Hippocampal formation (tissue), 2 donors: Measurements from ENCODE around the gene SLC1A1.
"Not testable (repeated sequence)": the region's sequence is repeated elsewhere in the genome, so short reads cannot be mapped to it uniquely, and the experiment has no call there.

Experiments
- DNase-seq, 2 donors: peaks; one replicate each; lab custom pipeline; 2025; lab: John Stamatoyannopoulos, UW

The SLC1A1 gene

DNA sequence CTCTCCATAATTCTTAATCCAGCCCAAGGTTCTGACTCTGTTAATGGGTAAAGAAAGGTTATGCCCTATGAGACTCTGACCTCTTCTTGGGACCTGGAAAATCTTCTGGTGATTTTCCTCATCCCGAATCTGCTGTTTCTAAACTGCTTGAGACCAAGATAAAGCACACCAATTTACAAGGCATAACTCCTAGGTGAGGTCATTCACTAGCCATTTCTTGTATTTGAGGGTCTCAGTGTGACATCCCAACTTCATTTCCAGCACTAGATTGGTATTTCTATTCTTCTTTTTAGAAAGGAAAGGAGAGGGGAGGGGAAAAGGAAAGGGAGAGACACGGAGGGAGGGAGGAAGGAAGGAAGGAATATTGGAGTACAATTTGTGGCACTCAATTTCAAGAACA is 51.6 kb downstream of the SLC1A1 start:
- no peak for DNase-seq

DNA sequence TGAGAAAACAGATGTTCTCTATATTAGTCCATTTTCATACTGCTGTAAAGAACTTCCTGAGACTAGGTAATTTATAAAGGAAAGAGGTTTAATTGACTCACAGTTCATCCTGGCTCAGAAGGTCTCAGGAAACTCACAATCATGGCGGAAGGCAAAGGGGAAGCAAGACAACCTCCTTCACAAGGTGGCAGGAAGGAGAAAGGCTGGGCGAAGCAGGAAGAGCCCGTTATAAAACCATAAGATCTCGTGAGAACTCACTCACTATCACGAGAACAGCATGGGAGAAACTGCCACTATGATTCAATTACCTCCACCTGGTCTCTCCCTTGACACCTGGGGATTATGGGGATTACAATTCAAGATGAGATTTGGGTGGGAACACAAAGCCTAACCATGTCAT is 54.4 kb downstream of the SLC1A1 start:
- not testable (repeated sequence) for DNase-seq

- no peak for DNase-seq
Observed at GRCh38 chr9:4547016-4547415, 56.7 kb downstream of the SLC1A1 start.

DNA sequence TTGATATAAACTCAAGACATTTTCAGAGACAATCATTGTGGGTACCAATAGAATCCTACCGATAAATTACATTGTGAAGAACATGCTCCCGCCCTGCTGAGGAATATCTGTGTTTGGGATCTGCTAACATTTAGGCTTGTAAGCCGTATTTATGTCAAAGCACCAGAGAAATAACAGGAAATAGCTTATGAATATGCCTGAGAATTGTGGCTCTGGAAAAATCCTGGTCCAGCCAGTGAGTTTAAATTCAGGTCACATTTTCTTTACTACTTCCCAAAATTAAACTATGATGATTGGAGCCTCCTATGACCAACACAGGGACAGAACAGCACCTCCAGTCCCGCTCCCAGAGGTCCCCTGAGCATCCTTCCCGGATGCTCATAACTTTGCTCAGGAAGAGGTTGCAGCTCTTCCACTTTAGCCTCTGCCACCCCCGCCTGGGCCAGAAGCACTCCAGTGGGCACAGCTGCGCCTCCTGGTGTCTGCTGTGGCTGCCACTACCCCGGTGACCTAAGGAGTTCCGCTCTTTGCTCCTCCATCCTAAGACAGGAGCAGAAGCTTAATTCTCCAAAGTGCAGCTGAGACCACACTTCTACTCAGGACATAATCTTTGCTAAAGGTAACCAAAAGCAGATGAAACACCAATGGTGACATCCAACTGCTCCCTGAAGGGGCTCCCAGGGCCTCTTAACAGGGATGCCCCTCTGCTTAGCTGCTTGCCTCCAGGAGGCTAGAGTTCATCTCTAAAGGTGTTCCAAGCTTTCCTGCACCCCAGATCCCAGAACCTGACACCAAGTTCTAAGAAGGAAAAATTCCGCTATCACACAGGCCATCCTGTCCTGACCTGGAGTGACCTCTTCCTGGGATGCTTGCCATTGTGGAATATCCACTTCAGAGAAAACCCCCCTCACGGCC is 58.8 kb downstream of the SLC1A1 start:
- no peak for DNase-seq

DNA sequence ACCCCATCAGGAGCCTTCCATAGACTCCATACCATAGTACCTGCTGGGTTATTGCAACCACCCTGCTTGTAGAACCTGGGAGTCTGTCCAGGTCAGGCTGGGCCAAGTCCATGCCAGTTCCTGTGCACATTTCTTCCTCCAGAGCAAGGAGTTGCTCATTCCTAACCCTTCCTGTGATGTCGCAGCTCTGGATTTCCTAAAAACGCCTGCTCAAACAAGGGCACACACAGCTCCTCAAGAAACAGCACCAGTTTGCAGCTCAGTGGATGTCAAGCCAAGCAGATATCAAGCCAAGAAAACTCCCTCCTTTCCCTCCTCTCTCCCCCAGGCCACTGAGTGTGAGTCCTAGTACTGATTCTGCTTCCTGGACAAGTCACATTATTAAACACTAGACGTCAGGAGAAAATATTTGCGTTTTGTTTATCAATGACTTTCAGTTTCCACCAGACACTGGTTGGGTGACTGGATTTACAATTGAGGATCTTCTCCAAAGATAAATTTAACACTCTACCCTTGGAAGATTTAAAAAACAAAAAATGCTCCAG is 59.6 kb downstream of the SLC1A1 start:
- no peak for DNase-seq

- DNase-seq = no peak
Observed at GRCh38 chr9:4550777-4551484, 60.7 kb downstream of the SLC1A1 start.

DNA sequence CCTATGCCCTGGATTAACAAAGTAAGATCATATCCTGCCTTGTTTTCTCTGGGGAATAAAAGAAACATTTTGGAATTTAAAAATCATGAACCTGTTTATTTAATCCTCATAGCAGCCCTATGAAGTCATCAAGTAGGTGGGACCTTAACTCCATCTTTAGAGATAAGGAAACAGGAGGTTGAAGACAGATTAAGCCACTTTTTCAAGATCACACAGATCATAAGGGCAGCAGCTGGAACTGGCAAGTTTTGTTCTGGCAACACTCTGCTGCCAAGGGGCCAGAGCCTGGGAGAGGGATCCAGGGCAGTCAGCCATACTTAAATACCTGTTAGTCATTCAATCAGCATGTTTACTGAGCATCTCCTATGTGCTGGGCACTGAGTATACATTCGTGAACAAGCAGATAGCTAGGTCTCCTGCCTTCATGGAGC is 63.7 kb downstream of the SLC1A1 start:
- DNase-seq = no peak

DNA sequence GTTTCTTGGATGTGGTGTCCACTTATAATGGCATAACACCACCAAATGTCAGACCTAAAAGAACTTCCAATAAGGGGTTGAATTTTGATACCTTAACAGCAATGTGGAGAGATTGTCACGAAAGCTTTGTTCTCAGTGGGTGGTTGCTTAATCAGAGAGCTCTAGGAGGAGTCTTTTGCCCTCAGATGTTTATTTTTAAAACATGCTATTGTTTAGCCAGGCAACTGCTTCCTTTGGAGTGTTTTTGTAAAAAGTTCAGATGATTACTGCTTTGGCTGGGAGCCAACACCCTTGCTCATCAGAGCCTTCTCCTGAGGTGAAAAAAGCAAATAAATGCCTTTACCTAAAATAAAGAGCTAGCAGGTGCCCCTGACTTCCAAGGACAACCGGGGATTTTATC is 65.0 kb downstream of the SLC1A1 start:
- no peak for DNase-seq

- DNase-seq = no peak
Observed at GRCh38 chr9:4558371-4558998, 68.2 kb downstream of the SLC1A1 start.

GRCh38 chr9:4559261-4560182 is 69.3 kb downstream of the SLC1A1 start:
- no peak for DNase-seq

DNA sequence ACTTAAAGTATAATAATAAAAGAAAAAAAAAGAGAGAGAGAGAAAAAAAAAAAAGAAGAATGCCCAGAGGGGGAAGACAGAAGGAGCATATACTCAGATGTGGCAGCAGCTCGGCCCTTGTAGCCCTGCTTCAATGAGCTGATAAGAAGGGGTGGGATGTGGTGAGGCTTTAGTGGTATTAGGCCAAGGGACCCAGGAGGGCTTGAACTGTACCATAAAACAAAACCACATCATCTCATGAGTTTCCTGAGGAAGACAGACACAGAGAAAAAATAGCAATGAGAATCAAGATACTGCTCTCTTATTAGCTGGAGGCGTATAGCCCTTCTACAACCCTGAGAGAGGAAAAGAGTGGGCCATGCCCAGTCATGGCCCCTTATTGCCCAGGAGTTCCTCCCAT is 72.8 kb downstream of the SLC1A1 start:
- DNase-seq = no peak

GRCh38 chr9:4566806-4567205 is 76.5 kb downstream of the SLC1A1 start:
- peak in 1 of 2 donors; percentile 31 for DNase-seq

- no peak for DNase-seq
Observed at GRCh38 chr9:4567601-4568000, 77.3 kb downstream of the SLC1A1 start.

DNA sequence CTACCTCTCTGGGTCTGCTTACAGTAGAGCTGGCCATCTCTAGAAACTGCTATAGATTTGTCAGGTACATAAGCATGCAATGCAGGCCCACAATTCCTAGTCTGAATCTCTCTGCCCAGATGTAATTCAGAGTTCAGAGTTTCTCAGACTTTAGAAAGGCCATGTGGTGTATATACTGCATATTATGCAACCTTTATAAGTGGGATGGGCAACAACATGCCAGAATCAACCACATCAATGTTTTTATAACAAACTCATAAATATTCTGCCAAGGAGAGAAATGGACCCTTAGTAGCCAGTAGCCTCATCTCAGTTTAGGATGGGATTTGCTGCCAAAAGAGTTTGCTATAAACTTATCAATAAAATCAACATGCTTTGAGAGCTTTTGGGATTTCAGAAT is 78.8 kb downstream of the SLC1A1 start:
- DNase-seq = no peak

- no peak for DNase-seq
Observed at GRCh38 chr9:4572184-4572826, 82.0 kb downstream of the SLC1A1 start.

DNA sequence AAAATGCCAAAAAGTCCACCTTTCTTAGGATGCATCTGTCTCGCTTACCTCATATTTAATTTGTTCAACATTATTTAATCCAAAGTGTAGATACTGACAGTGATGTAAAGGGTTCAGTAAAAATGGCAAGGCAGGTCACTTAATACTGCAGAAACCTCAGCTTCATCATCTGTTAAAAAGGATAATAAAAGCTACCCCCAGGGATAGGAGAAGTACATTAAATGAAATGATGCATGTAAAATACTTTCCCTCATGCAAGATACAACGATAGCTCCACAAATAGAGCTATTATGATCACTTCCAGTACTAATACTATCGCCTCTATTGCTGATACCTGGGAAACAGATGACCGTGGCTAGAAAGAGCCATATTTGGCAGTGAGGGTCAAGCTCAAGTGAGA is 82.9 kb downstream of the SLC1A1 start:
- DNase-seq = no peak

DNA sequence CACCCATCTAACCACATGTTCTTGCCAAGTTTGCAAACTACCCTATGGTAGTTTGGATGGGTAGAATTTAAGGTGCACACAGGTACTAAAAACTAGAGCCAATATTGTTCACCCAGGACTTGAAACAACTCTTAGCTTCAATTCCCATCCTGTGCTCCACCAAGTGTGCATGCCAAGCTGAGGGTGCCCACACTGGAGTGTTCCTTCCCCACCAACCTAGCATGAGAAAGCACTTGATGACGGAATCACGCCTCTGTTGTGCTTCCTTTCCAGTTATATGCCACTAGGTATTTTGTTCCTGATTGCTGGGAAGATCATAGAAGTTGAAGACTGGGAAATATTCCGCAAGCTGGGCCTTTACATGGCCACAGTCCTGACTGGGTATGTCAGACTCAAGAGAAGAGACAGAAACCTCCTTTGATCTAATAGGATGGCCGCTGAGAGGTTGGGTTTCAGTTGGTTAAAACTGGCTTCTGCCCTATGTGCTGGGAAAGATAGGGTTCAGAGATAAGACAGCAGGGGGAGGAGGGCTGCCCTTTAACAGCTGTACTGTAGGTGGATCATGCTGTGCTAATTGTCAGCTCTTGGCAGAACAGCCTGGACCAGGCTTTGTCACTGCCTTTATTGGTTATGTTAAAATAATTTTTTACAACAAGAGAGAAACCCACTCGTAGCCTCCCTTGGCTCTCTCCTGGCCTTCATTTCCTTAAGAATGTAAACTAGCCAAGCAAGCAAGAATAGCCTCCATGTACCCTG is 83.5 kb downstream of the SLC1A1 start:
- DNase-seq = no peak

DNA sequence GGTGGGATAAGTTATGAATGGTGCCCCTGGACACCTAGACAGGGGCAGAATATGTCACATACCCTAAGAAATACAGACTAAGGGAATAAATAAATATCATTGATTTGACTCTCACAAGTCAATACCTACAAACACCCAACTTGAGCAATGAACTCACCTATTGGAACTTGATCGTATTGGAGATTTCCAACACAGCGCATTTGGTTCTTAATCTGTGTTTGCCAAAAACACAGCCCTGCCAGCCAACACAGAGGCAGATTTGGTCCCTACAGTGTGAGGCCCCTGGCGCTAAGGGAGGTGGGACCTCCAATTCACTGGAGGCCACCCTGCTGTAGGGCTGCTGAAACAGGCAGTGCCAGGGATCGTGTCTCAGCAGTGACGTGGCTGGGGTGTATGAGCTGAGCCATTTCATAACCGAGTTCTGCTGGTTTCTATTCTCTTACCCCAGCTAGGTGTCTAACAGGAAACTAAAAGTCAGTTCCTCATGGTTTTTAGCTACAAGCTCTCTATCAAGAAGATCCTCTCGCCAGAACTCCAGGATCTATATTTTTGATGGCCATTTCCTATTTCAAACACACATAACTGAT is 84.5 kb downstream of the SLC1A1 start:
- no peak for DNase-seq

GRCh38 chr9:4575997-4576396 is 85.7 kb downstream of the SLC1A1 start:
- no peak for DNase-seq

DNA sequence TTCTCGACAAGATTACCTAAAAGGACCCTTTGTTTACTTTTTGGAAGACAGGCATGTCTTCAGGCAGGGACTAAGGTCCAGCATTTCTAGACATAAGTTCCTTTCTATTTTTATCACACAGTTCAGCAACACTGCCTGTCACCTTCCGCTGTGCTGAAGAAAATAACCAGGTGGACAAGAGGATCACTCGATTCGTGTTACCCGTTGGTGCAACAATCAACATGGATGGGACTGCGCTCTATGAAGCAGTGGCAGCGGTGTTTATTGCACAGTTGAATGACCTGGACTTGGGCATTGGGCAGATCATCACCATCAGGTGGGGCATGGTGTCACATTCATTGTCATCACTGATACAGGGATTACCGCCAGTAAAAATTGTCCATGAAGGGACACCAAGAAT is 86.2 kb downstream of the SLC1A1 start:
- DNase-seq = no peak
